Jurkat, Clone E6-1 (cell line): ENCODE data around the gene GC.

Experiments
- DNase-seq: peaks from one replicate; pipeline ENCODE4 v3.0.0-alpha.2; 2011; ENCODE audit warnings: low read depth, low spot score
- H3K4me3 ChIP-seq: 2 replicates; pipeline ENCODE4 v1.5.1; 2011; ENCODE audit warnings: mild to moderate bottlenecking, low read length, control low read depth, moderate library complexity

Gene GC

GRCh38 chr4:71692198-71692597 is 91.7 kb downstream of the GC start:
- DNase-seq: no peak
- H3K4me3 ChIP-seq: no peak overlapping the region
